HCT116 (cell line): ENCODE measurements around the gene ARID1A. TPM values are rescaled to one million over a fixed set of nuclear protein-coding genes. Genes with fewer than 3 reads are reported as not detected.

ENCODE experiments used
- ATAC-seq: fragments of 200-7000 bp; cut with Tn5 transposase; 2 replicates; pipeline ENCODE4 v1.9.1; 2020; ENCODE audit warnings: mild to moderate bottlenecking, moderate library complexity
- BruUV-seq: library from RNA; stranded (reverse); fragments of 400-500 nt; replicated peaks from 2 replicates; lab custom pipeline; 2021; lab: Mats Ljungman, UMichigan
- CTCF ChIA-PET: fragments of 300-600 bp; sonication (Branson Sonifier 250); formaldehyde crosslinking; loops from one replicate; lab custom pipeline; 2021; ENCODE audit warnings: antibody characterized with exemption; lab: Charles Lee
- POLR2A ChIA-PET: fragments of 300-600, 350-600 bp; sonication (Branson Sonifier 250); formaldehyde crosslinking; loops from one replicate; lab custom pipeline; 2021; ENCODE audit warnings: antibody characterized with exemption; lab: Charles Lee
- RAD21 ChIA-PET, 2 experiments: fragments of 300-600 bp; sonication (Branson Sonifier 250); formaldehyde crosslinking; loops; one replicate each; lab custom pipeline; 2023; ENCODE audit warnings: low total read pairs in 2 of 2; ENCODE audit not compliant: uncharacterized antibody in 2 of 2, unreplicated experiment in 2 of 2, low non-redundant PET in 1 of 2; lab: Charles Lee
- DNase-seq: peaks from one replicate; pipeline ENCODE4 v3.0.0-alpha.2; 2010; ENCODE audit warnings: low read depth, low spot score
- H2AFZ ChIP-seq: fragments of 200-600 bp; shearing (Covaris generic), sonication (generic); 2 replicates; pipeline ENCODE4 v1.6.1; 2017; ENCODE audit warnings: low read depth, mixed run types, mixed read lengths, antibody characterized with exemption, low read length; ENCODE audit not compliant: poor library complexity, severe bottlenecking
- H3K27ac ChIP-seq: 2 replicates; pipeline ENCODE4 v1.5.1; 2012; ENCODE audit warnings: low read depth, low read length
- H3K27me3 ChIP-seq: fragments of 200-600 bp; sonication (generic); 2 replicates; pipeline ENCODE4 v1.6.1; 2016; ENCODE audit warnings: mixed run types, low read length, mixed read lengths; ENCODE audit not compliant: insufficient read depth
- H3K36me3 ChIP-seq, 2 experiments: fragments of 200-500 bp in 1 of 2; fragments of 200-600 bp in 1 of 2; sonication (Bioruptor generic) in 1 of 2; sonication (generic) in 1 of 2; 2 replicates each; pipeline versions ENCODE4 v1.5.1 to v1.6.1; 2014 to 2016; ENCODE audit warnings: low read length in 2 of 2, inconsistent platforms in 1 of 2, mixed read lengths in 1 of 2, mixed run types in 1 of 2; ENCODE audit not compliant: insufficient read depth in 2 of 2, control insufficient read depth in 1 of 2
- H3K4me1 ChIP-seq, 2 experiments: fragments of 200-600 bp in 1 of 2; sonication (generic) in 1 of 2; 2 replicates each; pipeline versions ENCODE4 v1.5.1 to v1.6.1; 2012 to 2017; ENCODE audit warnings: low read length in 2 of 2, inconsistent platforms in 1 of 2, mild to moderate bottlenecking in 1 of 2, mixed read lengths in 1 of 2, mixed run types in 1 of 2, moderate library complexity in 1 of 2; ENCODE audit not compliant: insufficient read depth in 2 of 2, control insufficient read depth in 1 of 2
- H3K4me2 ChIP-seq: fragments of 200-600 bp; sonication (generic); 2 replicates; pipeline ENCODE4 v1.6.1; 2017; ENCODE audit warnings: mixed run types, low read length, mixed read lengths
- H3K4me3 ChIP-seq, 2 experiments: fragments of 200-600 bp in 1 of 2; sonication (generic) in 1 of 2; replicated peaks in 1 of 2; 2 replicates each; pipeline ENCODE4 v1.5.1; 2011 to 2016; ENCODE audit warnings: low read length in 2 of 2, control low read depth in 1 of 2, low read depth in 1 of 2, mild to moderate bottlenecking in 1 of 2, mixed read lengths in 1 of 2, mixed run types in 1 of 2
- H3K79me2 ChIP-seq: fragments of 200-600 bp; sonication (generic); 2 replicates; pipeline ENCODE4 v1.6.1; 2017; ENCODE audit warnings: mild to moderate bottlenecking, mixed run types, low read length, moderate library complexity, mixed read lengths; ENCODE audit not compliant: insufficient read depth
- H3K9ac ChIP-seq: fragments of 200-600 bp; sonication (generic); 2 replicates; pipeline ENCODE4 v1.6.1; 2016; ENCODE audit warnings: low read length, mixed read lengths
- H3K9me2 ChIP-seq: fragments of 200-600 bp; sonication (generic), shearing (Covaris generic); 2 replicates; pipeline ENCODE4 v1.6.1; 2017; ENCODE audit warnings: mixed run types, mild to moderate bottlenecking, moderate library complexity; ENCODE audit not compliant: insufficient read depth
- H3K9me3 ChIP-seq, 2 experiments: fragments of 200-500 bp in 1 of 2; fragments of 200-600 bp in 1 of 2; sonication (Bioruptor generic) in 1 of 2; sonication (generic) in 1 of 2; 2 replicates each; pipeline ENCODE4 v1.6.1; 2014 to 2017; ENCODE audit warnings: low read length in 2 of 2, mixed read lengths in 2 of 2, inconsistent platforms in 1 of 2, low read depth in 1 of 2, mild to moderate bottlenecking in 1 of 2, mixed run types in 1 of 2, moderate library complexity in 1 of 2; ENCODE audit not compliant: control insufficient read depth in 1 of 2, insufficient read depth in 1 of 2
- H4K20me1 ChIP-seq: fragments of 200-600 bp; sonication (generic), shearing (Covaris generic); 2 replicates; pipeline ENCODE4 v1.6.1; 2017; ENCODE audit warnings: mixed run types, mild to moderate bottlenecking, moderate library complexity; ENCODE audit not compliant: insufficient read depth
- ATF3 ChIP-seq: IDR thresholded peaks from 2 replicates; pipeline ENCODE4 v1.6.1; 2012
- ELF1 ChIP-seq: IDR thresholded peaks from 2 replicates; pipeline ENCODE4 v1.6.1; 2012; ENCODE audit warnings: low read depth, borderline replicate concordance
- EZH2phosphoT487 ChIP-seq: fragments of 200-600 bp; IDR thresholded peaks from 2 replicates; pipeline ENCODE4 v1.6.1; 2018; ENCODE audit warnings: antibody characterized with exemption, borderline replicate concordance
- POLR2A ChIP-seq: IDR thresholded peaks from 2 replicates; pipeline ENCODE4 v1.7.0; 2011; ENCODE audit warnings: borderline replicate concordance; ENCODE audit not compliant: insufficient read depth, insufficient read length; ENCODE audit errors: extremely low read depth
- POLR2AphosphoS5 ChIP-seq: IDR thresholded peaks from 2 replicates; pipeline ENCODE4 v1.6.1; 2011; ENCODE audit warnings: mild to moderate bottlenecking, low read depth, low read length, moderate library complexity
- intact Hi-C: fragments of 100-400 bp; cut with micrococcal nuclease; formaldehyde crosslinking; loops from 2 replicates; pipeline ENCODE4 v1.10.0; 2022
- total RNA-seq: library from RNA; stranded (reverse); gene quantifications from one replicate; pipeline ENCODE4 v1.2.1, GENCODE V29; 2021; ENCODE audit not compliant: unreplicated experiment

ARID1A gene
- total RNA-seq, 1 experiment from 2014 or later = 62.8 TPM

GRCh38 chr1:26789612-26789865, 93.7 kb downstream of the ARID1A start:
- Histone ChIP-seq H3K4me1 (peaks cover 13 to 36% of the 10 kb centered on the region in 2 experiments), H3K79me2 (no peaks in the 10 kb centered on the region), H4K20me1 (no peaks in the 10 kb centered on the region), H3K36me3 (0 out of 4 replicates have a peak, but pooled peaks cover 0 to 4% of the 10 kb centered on the region in 2 experiments), H3K9ac (peak overlapping the region; percentile 97; the same call in 1 of the 2 replicates), H2AFZ (no peak overlapping the region), H3K4me3 (no peak overlapping the region), H3K27ac (no peak overlapping the region), H3K27me3 (no peaks in the 10 kb centered on the region), H3K9me2 (no peaks in the 10 kb centered on the region), H3K9me3 (no peaks in the 10 kb centered on the region), H3K4me2 (peak overlapping the region; percentile 99)
- RAD21 ChIA-PET = interaction anchor here (0.9 to 3.1 kb wide), 4 partner anchors 18 to 187 kb away, joined by 3 to 16 read pairs (median 11); no protein-coding TSS in a partner anchor
- TF ChIP-seq POLR2A (no peak), ATF3 (no peak), EZH2phosphoT487 (no peak), POLR2AphosphoS5 (no peak)
- CTCF ChIA-PET = interaction anchor here (0.8 to 5.3 kb wide), 14 partner anchors 10 to 307 kb away, joined by 3 to 117 read pairs (median 4); no protein-coding TSS in a partner anchor
- intact Hi-C loops = loop anchor here (1.0 kb wide), 4 partner anchors 94 to 289 kb away; no protein-coding TSS in a partner anchor
- no peak for DNase-seq
- POLR2A ChIA-PET = interaction anchor here (1.0 to 2.5 kb wide), 8 partner anchors 18 to 187 kb away, joined by 3 to 19 read pairs (median 7); partner anchors contain the start of gene GPN2
- BruUV-seq = no TSS peak
- no peak for ATAC-seq

- ATAC-seq (no peak), DNase-seq (no peak)
- Histone ChIP-seq H3K27me3 (no peaks in the 10 kb centered on the region), H3K9me2 (no peaks in the 10 kb centered on the region), H3K4me2 (no peak overlapping the region), H3K79me2 (no peaks in the 10 kb centered on the region), H3K36me3 (0 out of 4 replicates have a peak, but pooled peaks cover 0 to 4% of the 10 kb centered on the region in 2 experiments), H3K9me3 (no peaks in the 10 kb centered on the region), H3K27ac (no peak overlapping the region), H3K4me3 (no peak overlapping the region), H3K4me1 (peaks cover 13 to 36% of the 10 kb centered on the region in 2 experiments), H3K9ac (no peak overlapping the region), H4K20me1 (no peaks in the 10 kb centered on the region), H2AFZ (no peak overlapping the region)
- TF ChIP-seq ELF1 (no peak), POLR2A (peak; percentile 7)
- intact Hi-C loops = loop anchor here (1.0 kb wide), 4 partner anchors 95 to 290 kb away; no protein-coding TSS in a partner anchor
- RAD21 ChIA-PET = interaction anchor here (2.5 to 3.1 kb wide), 2 partner anchors 187 to 188 kb away, joined by 15 to 16 read pairs; no protein-coding TSS in a partner anchor
- POLR2A ChIA-PET = interaction anchor here (0.9 to 1.3 kb wide), 3 partner anchors 10 to 106 kb away, joined by 3 to 5 read pairs (median 3); no protein-coding TSS in a partner anchor
- CTCF ChIA-PET = interaction anchor here (0.8 to 5.3 kb wide), 9 partner anchors 10 to 290 kb away, joined by 3 to 117 read pairs (median 15); no protein-coding TSS in a partner anchor
- no TSS peak for BruUV-seq
Measured at GRCh38 chr1:26789931-26790330, 94.1 kb downstream of the ARID1A start.
